OCI-LY1 (cell line): Measurements from ENCODE around the gene CAPZA1.

Source experiments
- EZH2 ChIP-seq: fragments of 200-600 bp; sonication (generic), shearing (Covaris generic); IDR thresholded peaks from 2 replicates; pipeline ENCODE4 v1.8.0; 2017; ENCODE audit warnings: borderline replicate concordance, mixed run types, mild to moderate bottlenecking, antibody characterized with exemption, low read length, moderate library complexity, mixed read lengths
- TF ChIP-seq, protein P1 (sequence below): fragments of 200-600 bp; sonication (generic), shearing (Covaris generic); IDR thresholded peaks from 2 replicates; pipeline ENCODE4 v1.5.1; 2017; ENCODE audit warnings: mild to moderate bottlenecking, antibody characterized with exemption, low read length, moderate library complexity, mixed read lengths

DNA sequence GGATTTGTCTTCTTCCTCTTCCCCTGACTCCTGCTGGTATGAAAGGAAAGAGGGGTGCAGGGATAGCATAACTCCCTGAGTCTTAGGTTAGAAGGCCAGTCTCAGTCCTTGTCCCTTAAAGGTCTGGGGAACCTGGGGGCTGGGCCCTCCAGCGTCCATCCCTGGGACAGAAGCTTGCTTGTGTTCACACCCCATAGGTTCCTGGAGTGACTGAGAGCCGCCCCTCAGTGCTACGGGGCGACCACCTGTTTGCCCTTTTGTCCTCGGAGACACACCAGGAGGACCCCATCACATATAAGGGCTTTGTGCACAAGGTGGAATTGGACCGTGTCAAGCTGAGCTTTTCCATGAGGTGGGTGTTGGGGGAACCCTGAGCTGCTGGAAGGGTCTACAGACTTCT, 74.2 kb downstream of the CAPZA1 start:
- TF ChIP-seq, protein P1, sequence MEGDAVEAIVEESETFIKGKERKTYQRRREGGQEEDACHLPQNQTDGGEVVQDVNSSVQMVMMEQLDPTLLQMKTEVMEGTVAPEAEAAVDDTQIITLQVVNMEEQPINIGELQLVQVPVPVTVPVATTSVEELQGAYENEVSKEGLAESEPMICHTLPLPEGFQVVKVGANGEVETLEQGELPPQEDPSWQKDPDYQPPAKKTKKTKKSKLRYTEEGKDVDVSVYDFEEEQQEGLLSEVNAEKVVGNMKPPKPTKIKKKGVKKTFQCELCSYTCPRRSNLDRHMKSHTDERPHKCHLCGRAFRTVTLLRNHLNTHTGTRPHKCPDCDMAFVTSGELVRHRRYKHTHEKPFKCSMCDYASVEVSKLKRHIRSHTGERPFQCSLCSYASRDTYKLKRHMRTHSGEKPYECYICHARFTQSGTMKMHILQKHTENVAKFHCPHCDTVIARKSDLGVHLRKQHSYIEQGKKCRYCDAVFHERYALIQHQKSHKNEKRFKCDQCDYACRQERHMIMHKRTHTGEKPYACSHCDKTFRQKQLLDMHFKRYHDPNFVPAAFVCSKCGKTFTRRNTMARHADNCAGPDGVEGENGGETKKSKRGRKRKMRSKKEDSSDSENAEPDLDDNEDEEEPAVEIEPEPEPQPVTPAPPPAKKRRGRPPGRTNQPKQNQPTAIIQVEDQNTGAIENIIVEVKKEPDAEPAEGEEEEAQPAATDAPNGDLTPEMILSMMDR = no peak
- no peak for TF ChIP-seq EZH2
